PC-3 (cell line): ENCODE measurements around the gene SF1.

ENCODE experiments used
- EZH2 ChIP-seq: fragments of 300-600 bp; sonication (generic); IDR thresholded peaks from one replicate; pipeline ENCODE4 v1.6.1; 2017; ENCODE audit warnings: antibody characterized with exemption, mild to moderate bottlenecking, low read length; ENCODE audit not compliant: unreplicated experiment
- EZH2phosphoT487 ChIP-seq: fragments of 300-600 bp; sonication (generic); IDR thresholded peaks from 2 replicates; pipeline ENCODE4 v1.6.1; 2018; ENCODE audit warnings: mild to moderate bottlenecking, antibody characterized with exemption, low read length, borderline replicate concordance
- TF ChIP-seq, protein P1 (sequence below): fragments of 300-600 bp; sonication (generic); conservative IDR thresholded peaks from 2 replicates; pipeline ENCODE4 v1.5.1; 2017; ENCODE audit warnings: antibody characterized with exemption, low read depth, mild to moderate bottlenecking, low read length

DNA sequence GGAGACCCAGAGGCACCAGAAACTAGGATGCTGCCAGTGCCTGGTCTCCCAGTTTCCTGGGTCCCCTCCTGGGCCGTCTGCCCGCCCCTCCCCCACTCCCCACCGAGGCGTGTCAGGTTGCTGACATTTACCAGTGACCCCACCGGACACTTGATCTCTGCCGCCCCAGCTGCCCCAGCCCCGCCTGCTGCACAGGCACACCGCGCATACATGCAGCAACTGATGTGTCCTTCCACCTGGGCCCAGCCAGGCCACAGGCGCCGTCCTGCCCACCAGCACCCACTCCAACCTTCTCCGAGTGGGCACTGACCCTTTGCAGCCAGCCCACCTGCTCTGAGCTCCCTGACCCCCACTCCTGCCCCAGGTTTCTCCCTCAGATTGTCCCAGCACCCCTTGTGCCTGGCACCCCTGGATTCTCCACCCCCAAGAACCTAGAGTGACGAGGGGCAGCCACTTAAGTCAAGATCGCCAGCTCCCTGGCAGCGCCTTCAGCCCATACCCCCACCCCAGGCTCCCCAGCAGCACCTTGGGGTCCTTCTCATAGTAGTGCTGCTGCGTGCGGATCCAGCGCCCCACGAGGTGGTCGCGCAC lies 19.1 kb downstream of the SF1 start:
- TF ChIP-seq, protein P1, sequence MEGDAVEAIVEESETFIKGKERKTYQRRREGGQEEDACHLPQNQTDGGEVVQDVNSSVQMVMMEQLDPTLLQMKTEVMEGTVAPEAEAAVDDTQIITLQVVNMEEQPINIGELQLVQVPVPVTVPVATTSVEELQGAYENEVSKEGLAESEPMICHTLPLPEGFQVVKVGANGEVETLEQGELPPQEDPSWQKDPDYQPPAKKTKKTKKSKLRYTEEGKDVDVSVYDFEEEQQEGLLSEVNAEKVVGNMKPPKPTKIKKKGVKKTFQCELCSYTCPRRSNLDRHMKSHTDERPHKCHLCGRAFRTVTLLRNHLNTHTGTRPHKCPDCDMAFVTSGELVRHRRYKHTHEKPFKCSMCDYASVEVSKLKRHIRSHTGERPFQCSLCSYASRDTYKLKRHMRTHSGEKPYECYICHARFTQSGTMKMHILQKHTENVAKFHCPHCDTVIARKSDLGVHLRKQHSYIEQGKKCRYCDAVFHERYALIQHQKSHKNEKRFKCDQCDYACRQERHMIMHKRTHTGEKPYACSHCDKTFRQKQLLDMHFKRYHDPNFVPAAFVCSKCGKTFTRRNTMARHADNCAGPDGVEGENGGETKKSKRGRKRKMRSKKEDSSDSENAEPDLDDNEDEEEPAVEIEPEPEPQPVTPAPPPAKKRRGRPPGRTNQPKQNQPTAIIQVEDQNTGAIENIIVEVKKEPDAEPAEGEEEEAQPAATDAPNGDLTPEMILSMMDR = no peak
- TF ChIP-seq EZH2phosphoT487 = no peak
- no peak for TF ChIP-seq EZH2
